Omental fat pad (tissue), 4 donors: ENCODE measurements around the gene PRCC. TPM values are rescaled to one million over a fixed set of nuclear protein-coding genes. Genes with fewer than 3 reads are reported as not detected.

Experiments used
- ATAC-seq: fragments of 150-250 bp; one replicate; pipeline ENCODE4 v1.9.1; 2016; ENCODE audit warnings: mild to moderate bottlenecking, moderate library complexity; ENCODE audit not compliant: low FRiP score
- DNase-seq: peaks from one replicate; pipeline ENCODE4 v3.0.0-alpha.2; 2019; ENCODE audit warnings: low spot score
- CTCF ChIP-seq, 3 donors: fragments of 450-650 bp; IDR thresholded peaks; one replicate each; pipeline ENCODE4 v1.5.1; 2016 to 2017; ENCODE audit warnings: antibody characterized with exemption in 3 of 3, mild to moderate bottlenecking in 3 of 3, moderate library complexity in 2 of 3
- total RNA-seq, 4 donors: library from RNA; depleted of rRNA; stranded (reverse); fragments of >200 nt; gene quantifications; one replicate each; pipeline ENCODE4 v1.1.0, GENCODE V29; 2016

PRCC gene
- total RNA-seq, 4 donors from 2014 or later = 25.5 to 34.7 (median 28.2) TPM

GRCh38 chr1:156788136-156788535 is 20.8 kb downstream of the PRCC start:
- ATAC-seq (no peak), DNase-seq (no peak)
- no peak for TF ChIP-seq CTCF (IDR thresholded peaks at IDR 0.05)

GRCh38 chr1:156789621-156790318 is 22.4 kb downstream of the PRCC start:
- TF ChIP-seq CTCF (IDR thresholded peaks at IDR 0.05) = no peak
- ATAC-seq (no peak), DNase-seq (no peak)

- no peak for ATAC-seq
- no peak for TF ChIP-seq CTCF (IDR thresholded peaks at IDR 0.05)
- no peak for DNase-seq
These were observed 27.4 kb downstream of the PRCC start for GRCh38 chr1:156794506-156795373.

- no peak for ATAC-seq
- no peak for TF ChIP-seq CTCF (IDR thresholded peaks at IDR 0.05)
- DNase-seq = no peak
These were observed 28.0 kb downstream of the PRCC start for GRCh38 chr1:156795374-156795733.

- TF ChIP-seq CTCF (IDR thresholded peaks at IDR 0.05) = no peak
- no peak for DNase-seq
- no peak for ATAC-seq
These were observed 28.5 kb downstream of the PRCC start for GRCh38 chr1:156795787-156796186.

GRCh38 chr1:156796340-156797097 is 29.2 kb downstream of the PRCC start:
- no peak for TF ChIP-seq CTCF (IDR thresholded peaks at IDR 0.05)
- ATAC-seq (peak; percentile 63), DNase-seq (no peak)
